ENCODE results near the gene DSCAML1. TPM values are rescaled to one million over a fixed set of nuclear protein-coding genes. Genes with fewer than 3 reads are reported as not detected.

DSCAML1 gene
- total and polyA plus RNA-seq, 3 donors from 2014 or later: 1.6 to 6.1 (median 3.0) TPM

DNA sequence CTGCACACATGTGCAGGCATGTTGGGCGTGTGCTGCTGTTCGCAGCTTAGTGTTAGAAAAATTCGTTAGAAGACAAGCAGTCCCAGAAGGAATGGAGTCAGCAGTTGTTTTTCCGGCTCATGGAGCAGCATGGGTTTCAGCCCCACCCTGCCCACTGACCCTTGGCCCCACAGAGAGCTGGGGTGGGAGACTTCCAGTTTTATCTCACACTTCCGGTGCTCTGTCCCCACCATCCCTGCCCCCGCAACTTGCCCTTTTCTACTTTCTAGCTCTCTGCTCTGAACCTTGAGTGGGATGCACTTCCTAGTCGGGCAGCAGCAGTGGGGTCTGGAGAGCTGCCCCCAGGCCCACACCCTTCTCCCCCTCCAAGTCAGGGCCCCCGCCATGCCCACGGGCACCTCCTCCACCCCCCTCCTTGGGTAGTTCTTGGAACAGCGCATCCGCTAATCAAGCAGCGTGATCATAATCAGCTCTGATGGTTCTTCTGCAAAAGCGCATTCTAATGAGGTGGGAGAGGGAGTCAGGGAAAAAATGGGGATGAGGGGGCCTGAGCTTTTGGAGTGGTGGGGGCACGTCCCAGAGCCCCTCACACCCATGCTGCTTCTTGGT lies 285.0 kb downstream of the DSCAML1 start:
- Histone ChIP-seq H3K4me1 (peaks cover 3% of the 10 kb centered on the region), H3K36me3 (ENCODE audit: low read depth, missing control alignments) (no peaks in the 10 kb centered on the region), H3K27me3 (no peaks in the 10 kb centered on the region), H3K27ac (no peak overlapping the region), H3K9me3 (no peaks in the 10 kb centered on the region), H3K4me3 (no peak overlapping the region)
- no peak for DNase-seq
- TF ChIP-seq, protein P1, sequence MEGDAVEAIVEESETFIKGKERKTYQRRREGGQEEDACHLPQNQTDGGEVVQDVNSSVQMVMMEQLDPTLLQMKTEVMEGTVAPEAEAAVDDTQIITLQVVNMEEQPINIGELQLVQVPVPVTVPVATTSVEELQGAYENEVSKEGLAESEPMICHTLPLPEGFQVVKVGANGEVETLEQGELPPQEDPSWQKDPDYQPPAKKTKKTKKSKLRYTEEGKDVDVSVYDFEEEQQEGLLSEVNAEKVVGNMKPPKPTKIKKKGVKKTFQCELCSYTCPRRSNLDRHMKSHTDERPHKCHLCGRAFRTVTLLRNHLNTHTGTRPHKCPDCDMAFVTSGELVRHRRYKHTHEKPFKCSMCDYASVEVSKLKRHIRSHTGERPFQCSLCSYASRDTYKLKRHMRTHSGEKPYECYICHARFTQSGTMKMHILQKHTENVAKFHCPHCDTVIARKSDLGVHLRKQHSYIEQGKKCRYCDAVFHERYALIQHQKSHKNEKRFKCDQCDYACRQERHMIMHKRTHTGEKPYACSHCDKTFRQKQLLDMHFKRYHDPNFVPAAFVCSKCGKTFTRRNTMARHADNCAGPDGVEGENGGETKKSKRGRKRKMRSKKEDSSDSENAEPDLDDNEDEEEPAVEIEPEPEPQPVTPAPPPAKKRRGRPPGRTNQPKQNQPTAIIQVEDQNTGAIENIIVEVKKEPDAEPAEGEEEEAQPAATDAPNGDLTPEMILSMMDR (IDR thresholded peaks at IDR 0.05): no peak
- no peak for TF ChIP-seq POLR2A (IDR thresholded peaks at IDR 0.05)
- 69 to 75% methylated on average over 8 to 14 of the region's 14 CpGs for whole genome bisulfite sequencing, 2 donors
- intact Hi-C loops (cut with DNase I; ENCODE audit: low total_unique reads): no loop called here

DNA sequence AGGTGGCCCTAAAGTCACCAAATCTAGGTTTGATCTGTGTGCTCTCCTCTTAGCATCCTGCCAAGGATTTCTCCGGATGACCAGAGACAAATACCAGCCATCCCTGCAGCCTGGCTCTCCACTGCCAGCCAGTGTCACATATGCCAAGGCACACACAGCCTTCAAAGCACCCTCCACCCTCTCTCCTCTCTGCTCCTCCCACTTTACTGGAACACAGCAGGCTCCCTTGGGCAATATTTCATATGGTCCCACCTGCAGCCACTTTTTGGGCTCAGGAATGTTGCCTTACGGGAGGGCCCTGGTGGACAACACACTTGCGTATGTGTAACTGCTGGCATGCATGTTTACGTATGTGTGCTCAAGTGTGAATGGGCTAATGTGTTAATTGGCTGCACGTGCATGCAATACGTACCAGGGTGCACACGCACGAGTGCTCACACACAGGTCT lies 285.5 kb downstream of the DSCAML1 start:
- Histone ChIP-seq H3K4me1 (peaks cover 3% of the 10 kb centered on the region), H3K27ac (no peak overlapping the region), H3K9me3 (no peaks in the 10 kb centered on the region), H3K36me3 (ENCODE audit: low read depth, missing control alignments) (no peaks in the 10 kb centered on the region), H3K4me3 (no peak overlapping the region), H3K27me3 (no peaks in the 10 kb centered on the region)
- whole genome bisulfite sequencing, 2 donors: 88 to 91% methylated on average over 8 of the region's 8 CpGs
- TF ChIP-seq, protein P1 (IDR thresholded peaks at IDR 0.05): no peak
- no peak for TF ChIP-seq POLR2A (IDR thresholded peaks at IDR 0.05)
- DNase-seq: no peak
- intact Hi-C loops (cut with DNase I; ENCODE audit: low total_unique reads): no loop called here

DNA sequence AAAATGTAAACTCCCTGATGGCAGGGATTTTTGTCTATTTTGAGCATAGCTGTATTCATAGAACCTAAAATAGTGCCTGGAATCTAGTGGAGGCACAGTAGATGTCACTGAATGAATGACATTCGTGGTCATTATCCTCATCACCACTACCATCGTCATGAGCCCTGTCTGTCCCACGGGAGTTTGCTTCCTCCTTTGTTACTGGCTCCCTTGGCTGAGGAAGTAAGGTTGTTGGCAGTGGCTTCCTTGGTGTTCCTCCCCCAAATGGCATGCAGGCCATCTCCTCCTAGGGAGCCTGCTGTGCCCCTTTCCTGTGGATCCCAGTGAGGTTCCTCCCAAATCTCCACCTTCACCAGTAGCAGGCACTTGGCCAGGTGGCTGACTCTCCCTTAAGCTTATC lies 286.4 kb downstream of the DSCAML1 start:
- Histone ChIP-seq H3K27me3 (no peaks in the 10 kb centered on the region), H3K4me1 (peaks cover 3% of the 10 kb centered on the region), H3K27ac (no peak overlapping the region), H3K36me3 (ENCODE audit: low read depth, missing control alignments) (no peaks in the 10 kb centered on the region), H3K4me3 (no peak overlapping the region), H3K9me3 (no peaks in the 10 kb centered on the region)
- WGBS, 2 donors: 67 to 86% methylated on average over 3 of the region's 3 CpGs
- DNase-seq: no peak
- no peak for TF ChIP-seq POLR2A (IDR thresholded peaks at IDR 0.05)
- TF ChIP-seq, protein P1 (IDR thresholded peaks at IDR 0.05): no peak
- intact Hi-C loops (cut with DNase I; ENCODE audit: low total_unique reads): no loop called here

DNA sequence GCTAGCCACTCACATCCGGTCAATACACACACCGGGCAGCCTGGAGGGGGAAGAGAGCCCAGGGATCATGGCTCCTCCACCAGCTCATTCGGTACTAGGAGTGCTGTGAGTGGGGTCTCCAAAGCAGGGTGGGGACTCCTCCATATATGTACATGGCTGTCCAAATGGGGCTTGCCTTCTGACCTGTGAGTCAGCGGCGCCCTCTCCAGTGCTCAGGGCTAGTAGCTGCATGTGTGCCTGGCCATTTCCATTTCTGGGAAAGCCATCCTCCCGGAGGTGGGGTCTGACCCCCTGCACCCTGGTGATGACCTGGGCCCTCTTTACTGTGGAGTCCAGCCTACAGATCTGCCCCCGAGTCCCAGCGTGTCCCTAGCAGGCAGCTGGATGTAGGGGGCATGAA lies 287.5 kb downstream of the DSCAML1 start:
- Histone ChIP-seq H3K36me3 (ENCODE audit: low read depth, missing control alignments) (no peaks in the 10 kb centered on the region), H3K27me3 (no peaks in the 10 kb centered on the region), H3K9me3 (no peaks in the 10 kb centered on the region), H3K4me3 (no peak overlapping the region), H3K27ac (no peak overlapping the region), H3K4me1 (peaks cover 3% of the 10 kb centered on the region)
- intact Hi-C loops (cut with DNase I; ENCODE audit: low total_unique reads): no loop called here
- no peak for TF ChIP-seq POLR2A (IDR thresholded peaks at IDR 0.05)
- TF ChIP-seq, protein P1 (IDR thresholded peaks at IDR 0.05): no peak
- 91 to 94% methylated on average over 3 to 8 of the region's 8 CpGs for WGBS, 2 donors
- DNase-seq: no peak

DNA sequence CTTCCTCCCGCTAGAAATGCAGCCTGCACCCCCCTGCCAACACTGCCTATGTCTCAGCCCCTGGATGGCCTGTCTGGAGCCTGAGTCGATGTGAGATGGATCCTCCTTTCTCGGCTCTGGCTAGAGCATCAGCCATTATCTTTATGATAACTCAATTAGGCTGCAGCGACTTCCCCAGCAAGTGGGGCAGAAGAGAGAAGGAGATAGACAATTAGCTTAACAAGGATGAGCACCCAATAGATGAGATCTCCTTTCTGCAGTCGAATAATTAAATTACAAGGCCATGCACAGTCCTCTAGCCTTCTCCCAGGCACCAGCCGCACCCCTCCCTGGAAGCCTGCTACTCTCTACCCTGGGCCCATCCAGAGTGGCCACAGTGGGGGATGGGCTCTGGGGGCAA lies 290.0 kb downstream of the DSCAML1 start:
- Histone ChIP-seq H3K36me3 (ENCODE audit: low read depth, missing control alignments) (no peaks in the 10 kb centered on the region), H3K4me3 (no peak overlapping the region), H3K27me3 (no peaks in the 10 kb centered on the region), H3K4me1 (peaks cover 2% of the 10 kb centered on the region), H3K9me3 (no peaks in the 10 kb centered on the region), H3K27ac (no peak overlapping the region)
- intact Hi-C loops (cut with DNase I; ENCODE audit: low total_unique reads): no loop called here
- WGBS, 2 donors: 78 to 79% methylated on average over 6 of the region's 6 CpGs
- TF ChIP-seq POLR2A (IDR thresholded peaks at IDR 0.05): no peak
- TF ChIP-seq, protein P1 (IDR thresholded peaks at IDR 0.05): no peak
- DNase-seq: no peak

Data from testis (tissue), 3 donors.